Type B pancreatic cell (in vitro differentiated cells): ENCODE measurements around the gene ZNFX1. TPM values are rescaled to one million over a fixed set of nuclear protein-coding genes. Genes with fewer than 3 reads are reported as not detected.

Source experiments
- DNase-seq: peaks from one replicate; pipeline ENCODE4 v3.0.0; 2021; ENCODE audit warnings: mixed read lengths; ENCODE audit not compliant: unreplicated experiment; ENCODE audit errors: extremely low spot score
- H3K27ac Mint-ChIP-seq: 2 replicates; pipeline ENCODE4 v1.8.0; 2021; ENCODE audit warnings: mild to moderate bottlenecking, mixed read lengths
- H3K27me3 Mint-ChIP-seq: 2 replicates; pipeline ENCODE4 v1.8.0; 2021; ENCODE audit warnings: mixed read lengths
- H3K36me3 Mint-ChIP-seq: 2 replicates; pipeline ENCODE4 v1.8.0; 2021; ENCODE audit warnings: mixed read lengths
- H3K4me1 Mint-ChIP-seq: one replicate; pipeline ENCODE4 v1.8.0; 2021; ENCODE audit warnings: mixed read lengths; ENCODE audit not compliant: unreplicated experiment
- H3K4me3 Mint-ChIP-seq: 2 replicates; pipeline ENCODE4 v1.8.0; 2021; ENCODE audit warnings: mild to moderate bottlenecking, mixed read lengths
- H3K9me3 Mint-ChIP-seq: 2 replicates; pipeline ENCODE4 v1.8.0; 2021; ENCODE audit warnings: mixed read lengths
- CTCF ChIP-seq: fragments of 200-600 bp; sonication (generic); conservative IDR thresholded peaks from 2 replicates; pipeline ENCODE4 v1.5.0; 2021; ENCODE audit warnings: antibody characterized with exemption, mild to moderate bottlenecking
- long read RNA-seq: library from polyadenylated mRNA; unstranded; transcript quantifications from one replicate; pipeline ENCODE4 v2.0.0, GENCODE V29; 2020
- total RNA-seq: library from RNA; stranded (reverse); gene quantifications from 2 replicates; pipeline ENCODE4 v1.2.1, GENCODE V29; 2021; ENCODE audit warnings: low replicate concordance

ZNFX1 gene
- total RNA-seq: 14.1 and 21.9 TPM in 2 replicates
- long read RNA-seq, partial matches to known transcripts: 22 of 32 reads
- long read RNA-seq, other reads (novel, unspliced or antisense): 10 of 32 reads

GRCh38 chr20:49278036-49278817 lies at the start of gene ZNFX1:
Gene ZNFX1, minus strand, starts transcription at chr20:49278057. Its CDS starts 2,218 bp downstream, at chr20:49275839.
- DNase-seq: peak; percentile 98
- H3K27ac Mint-ChIP-seq: peak within 1 kb of the TSS; percentile 98
- TF ChIP-seq CTCF: no peak
- H3K4me1 Mint-ChIP-seq: peaks cover 49% of the 10 kb centered on the region
- peak within 1 kb of the TSS; percentile 98 for H3K4me3 Mint-ChIP-seq
- peaks cover 26% of the 10 kb centered on the region for H3K27me3 Mint-ChIP-seq
- peaks cover 22% of the 10 kb centered on the region for H3K9me3 Mint-ChIP-seq
- peaks cover 60% of the 10 kb centered on the region for H3K36me3 Mint-ChIP-seq

GRCh38 chr20:49326026-49326425 lies 48.2 kb upstream of the ZNFX1 start:
- no peaks in the 10 kb centered on the region for H3K36me3 Mint-ChIP-seq
- no peak overlapping the region for H3K4me3 Mint-ChIP-seq
- TF ChIP-seq CTCF: no peak
- no peak overlapping the region for H3K27ac Mint-ChIP-seq
- H3K9me3 Mint-ChIP-seq: no peaks in the 10 kb centered on the region
- DNase-seq: no peak
- H3K27me3 Mint-ChIP-seq: peaks cover 80% of the 10 kb centered on the region
- H3K4me1 Mint-ChIP-seq: peaks cover 11% of the 10 kb centered on the region

- Mint-ChIP-seq H3K9me3 (no peaks in the 10 kb centered on the region), H3K4me3 (no peak overlapping the region), H3K27ac (peak overlapping the region; percentile 48), H3K27me3 (peaks cover 83% of the 10 kb centered on the region), H3K36me3 (no peaks in the 10 kb centered on the region), H3K4me1 (peaks cover 11% of the 10 kb centered on the region)
- TF ChIP-seq CTCF: no peak
- no peak for DNase-seq
Measured at GRCh38 chr20:49324306-49324705, 46.4 kb upstream of the ZNFX1 start.

GRCh38 chr20:49323622-49324238 lies 45.9 kb upstream of the ZNFX1 start:
- Mint-ChIP-seq H3K27ac (peak overlapping the region; percentile 80), H3K36me3 (no peaks in the 10 kb centered on the region), H3K4me3 (no peak overlapping the region), H3K9me3 (no peaks in the 10 kb centered on the region), H3K4me1 (peaks cover 14% of the 10 kb centered on the region), H3K27me3 (peaks cover 83% of the 10 kb centered on the region)
- TF ChIP-seq CTCF: no peak
- DNase-seq: no peak

GRCh38 chr20:49320460-49320859 lies 42.6 kb upstream of the ZNFX1 start:
- Mint-ChIP-seq H3K4me1 (peaks cover 11% of the 10 kb centered on the region), H3K4me3 (no peak overlapping the region), H3K9me3 (peaks cover 8% of the 10 kb centered on the region), H3K27me3 (peaks cover 91% of the 10 kb centered on the region), H3K27ac (no peak overlapping the region), H3K36me3 (no peaks in the 10 kb centered on the region)
- no peak for DNase-seq
- peak; percentile 57 for TF ChIP-seq CTCF
